Right ventricle myocardium superior (tissue), 1 donor: ENCODE measurements around the gene PRIMPOL. TPM values are rescaled to one million over a fixed set of nuclear protein-coding genes. Genes with fewer than 3 reads are reported as not detected.
"Not testable (repeated sequence)": the region's sequence is repeated elsewhere in the genome, so short reads cannot be mapped to it uniquely, and the experiment has no call there.

ENCODE experiments used
- ATAC-seq: fragments of 200-7000 bp; cut with Tn5 transposase; one replicate; pipeline ENCODE4 v1.9.1; 2020; ENCODE audit warnings: mild to moderate bottlenecking; ENCODE audit not compliant: poor library complexity
- DNase-seq: peaks from one replicate; pipeline ENCODE4 v3.0.0-alpha.2; 2020
- intact Hi-C: fragments of 100-400 bp; cut with DNase I; formaldehyde crosslinking; loops from one replicate; pipeline ENCODE4 v1.11.2; 2022
- total RNA-seq: library from RNA; stranded (reverse); fragmentation: NEBNext Ultra II Directional; extraction: Animal tissue kit (Norgen Biotek cat#: 25700); gene quantifications from one replicate; pipeline ENCODE4 v1.2.1, GENCODE V29; 2021
- donor health status: DM: no; HTN: yes; CAD: no; lungs with severe emphysema.

PRIMPOL gene
- total RNA-seq, 1 donor from 2014 or later: 10.9 TPM

GRCh38 chr4:184655889-184656869 is 6.6 kb downstream of the PRIMPOL start:
- intact Hi-C loops: no loop called here
- DNase-seq: no peak
- ATAC-seq: peak; percentile 90

- DNase-seq (no peak), ATAC-seq (no peak)
- intact Hi-C loops: no loop called here
Measured at GRCh38 chr4:184657144-184657543, 7.6 kb downstream of the PRIMPOL start.

GRCh38 chr4:184657820-184658219 is 8.3 kb downstream of the PRIMPOL start:
- DNase-seq, intact Hi-C loops, ATAC-seq: not testable (repeated sequence)

- ATAC-seq (no peak), DNase-seq (no peak)
- intact Hi-C loops: no loop called here
Measured at GRCh38 chr4:184660978-184661377, 11.4 kb downstream of the PRIMPOL start.

GRCh38 chr4:184662236-184662635 is 12.7 kb downstream of the PRIMPOL start:
- intact Hi-C loops: no loop called here
- DNase-seq: no peak
- ATAC-seq: no peak

GRCh38 chr4:184664445-184665210 is 15.1 kb downstream of the PRIMPOL start:
- intact Hi-C loops: no loop called here
- DNase-seq (no peak), ATAC-seq (peak; percentile 60)

- ATAC-seq (no peak), DNase-seq (no peak)
- intact Hi-C loops: no loop called here
Measured at GRCh38 chr4:184666670-184667069, 17.1 kb downstream of the PRIMPOL start.

- no peak for ATAC-seq
- intact Hi-C loops: no loop called here
Measured at GRCh38 chr4:184668096-184668495, 18.6 kb downstream of the PRIMPOL start.

GRCh38 chr4:184668511-184669114 is 19.1 kb downstream of the PRIMPOL start:
- ATAC-seq: no peak
- intact Hi-C loops: no loop called here
- no peak for DNase-seq

More at GRCh38 chr4:184668096-184668495, 18.6 kb downstream of the PRIMPOL start:
- no peak for DNase-seq

- DNase-seq: no peak
- intact Hi-C loops: no loop called here
- ATAC-seq: no peak
Measured at GRCh38 chr4:184669251-184669650, 19.7 kb downstream of the PRIMPOL start.

- DNase-seq (no peak), ATAC-seq (no peak)
- intact Hi-C loops: no loop called here
Measured at GRCh38 chr4:184671101-184671500, 21.6 kb downstream of the PRIMPOL start.

- intact Hi-C loops: no loop called here
- DNase-seq (no peak), ATAC-seq (no peak)
Measured at GRCh38 chr4:184672741-184673140, 23.2 kb downstream of the PRIMPOL start.

- intact Hi-C loops: no loop called here
- DNase-seq (no peak), ATAC-seq (no peak)
Measured at GRCh38 chr4:184674011-184674410, 24.5 kb downstream of the PRIMPOL start.

GRCh38 chr4:184675018-184675417 is 25.5 kb downstream of the PRIMPOL start:
- ATAC-seq: no peak
- DNase-seq: no peak
- intact Hi-C loops: no loop called here

GRCh38 chr4:184675821-184676492 is 26.4 kb downstream of the PRIMPOL start:
- no peak for ATAC-seq
- intact Hi-C loops: no loop called here
- no peak for DNase-seq

- ATAC-seq (no peak), DNase-seq (no peak)
- intact Hi-C loops: no loop called here
Measured at GRCh38 chr4:184680698-184681097, 31.2 kb downstream of the PRIMPOL start.

GRCh38 chr4:184681916-184682315 is 32.4 kb downstream of the PRIMPOL start:
- intact Hi-C loops: no loop called here
- DNase-seq (no peak), ATAC-seq (no peak)

GRCh38 chr4:184684491-184685189 is 35.1 kb downstream of the PRIMPOL start:
- peak; percentile 55 for ATAC-seq
- intact Hi-C loops: no loop called here
- peak; percentile 46 for DNase-seq
